ENCODE measurements around the gene AMIGO3. TPM values are rescaled to one million over a fixed set of nuclear protein-coding genes. Genes with fewer than 3 reads are reported as not detected.

AMIGO3 gene
- polyA plus RNA-seq, 1 of the 3 experiments (the other 2 are of a cell fraction), result 1.1 TPM

DNA sequence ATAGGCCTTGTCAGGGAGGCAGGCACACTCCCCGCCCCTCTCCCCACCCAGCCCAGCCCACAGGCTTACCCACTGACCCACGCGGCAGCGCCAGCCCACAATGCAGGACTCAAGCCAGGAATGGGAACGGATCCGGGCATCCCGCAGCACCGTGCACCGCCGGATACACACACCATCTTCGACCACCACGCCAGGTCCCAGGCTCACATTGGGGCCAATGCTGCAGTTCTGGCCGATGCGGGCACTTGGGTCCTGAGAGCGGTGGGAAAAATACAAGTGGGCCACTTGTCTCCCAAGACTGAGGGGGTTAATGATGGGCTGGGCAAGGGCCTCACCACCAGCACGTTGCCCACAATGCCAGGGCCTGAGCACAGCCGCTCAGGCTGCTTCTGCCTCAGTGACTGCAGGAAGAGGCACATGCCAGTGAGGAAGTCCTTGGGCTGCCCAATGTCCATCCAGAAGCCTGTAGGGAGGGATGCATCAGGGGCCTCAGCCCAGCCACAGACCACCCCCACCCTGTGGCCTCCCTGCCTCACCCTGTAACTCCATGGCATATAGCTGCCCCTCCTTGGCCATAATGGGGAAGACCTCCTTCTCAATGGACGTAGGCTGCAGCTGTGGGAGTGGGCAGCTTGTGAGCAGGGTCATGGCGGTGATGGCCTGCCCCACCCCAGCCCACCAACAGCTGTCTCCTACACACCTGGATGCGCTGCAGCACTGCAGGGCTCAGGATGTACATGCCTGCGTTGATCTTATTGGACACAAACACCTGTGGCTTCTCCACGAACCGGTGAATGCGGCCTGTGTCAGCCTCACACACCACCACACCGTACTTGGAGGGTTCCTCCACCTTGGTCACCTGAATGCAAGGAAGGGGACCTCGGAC is 2.7 kb upstream of the AMIGO3 start:
- TF ChIP-seq, protein P1, sequence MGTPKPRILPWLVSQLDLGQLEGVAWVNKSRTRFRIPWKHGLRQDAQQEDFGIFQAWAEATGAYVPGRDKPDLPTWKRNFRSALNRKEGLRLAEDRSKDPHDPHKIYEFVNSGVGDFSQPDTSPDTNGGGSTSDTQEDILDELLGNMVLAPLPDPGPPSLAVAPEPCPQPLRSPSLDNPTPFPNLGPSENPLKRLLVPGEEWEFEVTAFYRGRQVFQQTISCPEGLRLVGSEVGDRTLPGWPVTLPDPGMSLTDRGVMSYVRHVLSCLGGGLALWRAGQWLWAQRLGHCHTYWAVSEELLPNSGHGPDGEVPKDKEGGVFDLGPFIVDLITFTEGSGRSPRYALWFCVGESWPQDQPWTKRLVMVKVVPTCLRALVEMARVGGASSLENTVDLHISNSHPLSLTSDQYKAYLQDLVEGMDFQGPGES (IDR thresholded peaks at IDR 0.05; ENCODE audit: low read depth, low read length), result no peak
- peak; percentile 21; the same call in 1 of the 2 replicates for TF ChIP-seq POLR2AphosphoS5 (IDR thresholded peaks at IDR 0.05; ENCODE audit: low read depth, low read length)
- no peak overlapping the region for H2AFZ ChIP-seq (ENCODE audit: low read depth)
- no peak overlapping the region for H3K27ac ChIP-seq (ENCODE audit: low read depth in 2 of 2, low read length in 1 of 2)
- H3K4me1 ChIP-seq (ENCODE audit: control insufficient read depth in 1 of 2, insufficient read depth in 2 of 2, low read depth in 1 of 2, low read length in 1 of 2), result peaks cover 8 to 32% of the 10 kb centered on the region in 2 experiments; a peak in 2 of 4 replicates
- H3K4me3 ChIP-seq (ENCODE audit: low read depth in 2 of 2, low read length in 1 of 2), result peak overlapping the region; percentile 98 to 99
- no peaks in the 10 kb centered on the region for H3K9me3 ChIP-seq
- no peaks in the 10 kb centered on the region for H3K9me2 ChIP-seq
- H3K36me3 ChIP-seq (replicated peaks in 1 of 2; ENCODE audit: control insufficient read depth in 1 of 2, insufficient read depth in 2 of 2, low read length in 1 of 2), result peaks cover 0 to 42% of the 10 kb centered on the region in 2 experiments
- H4K20me1 ChIP-seq (ENCODE audit: insufficient read depth), result no peaks in the 10 kb centered on the region
- no peaks in the 10 kb centered on the region for H3K27me3 ChIP-seq (ENCODE audit: insufficient read depth)
- H3F3A ChIP-seq (replicated peaks; ENCODE audit: insufficient read depth), result peaks cover 14% of the 10 kb centered on the region
- peak overlapping the region; percentile 98; the same call in 1 of the 2 replicates for H3K9ac ChIP-seq
- H3K79me2 ChIP-seq (ENCODE audit: insufficient read depth), result peaks cover 15% of the 10 kb centered on the region
- DNase-seq, result no peak
- whole genome bisulfite sequencing (ENCODE audit: low lambda C conversion rate), result 87% methylated on average over 17 of the region's 26 CpGs
- CTCF ChIA-PET, result interaction anchor here (0.7 to 7.9 kb wide), 3 partner anchors 20 to 253 kb away, joined by 3 to 76 read pairs (median 4); no protein-coding TSS in a partner anchor
- H3K4me2 ChIP-seq, result peak overlapping the region; percentile 100
- POLR2A ChIA-PET, result no interaction called here

DNA sequence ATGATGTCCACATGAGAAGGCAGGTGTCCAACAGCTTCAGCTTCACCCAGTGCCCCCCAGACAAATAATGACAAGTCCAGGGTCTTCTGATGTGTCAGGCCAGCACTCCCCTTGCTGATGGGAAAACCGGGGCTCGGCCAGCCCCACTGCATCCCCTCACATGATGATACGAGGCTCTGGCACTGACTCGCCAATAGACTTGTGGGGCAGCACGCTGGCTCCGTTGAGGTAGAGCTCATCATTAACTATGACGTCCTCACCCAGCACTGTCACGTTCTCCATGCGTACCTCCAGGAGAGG is 2.1 kb upstream of the AMIGO3 start:
- Histone ChIP-seq H3F3A (replicated peaks; ENCODE audit: insufficient read depth) (peaks cover 14% of the 10 kb centered on the region), H3K36me3 (replicated peaks in 1 of 2; ENCODE audit: control insufficient read depth in 1 of 2, insufficient read depth in 2 of 2, low read length in 1 of 2) (peaks cover 0 to 41% of the 10 kb centered on the region in 2 experiments), H3K9me2 (no peaks in the 10 kb centered on the region), H2AFZ (ENCODE audit: low read depth) (no peak overlapping the region), H3K9me3 (no peaks in the 10 kb centered on the region), H3K9ac (no peak overlapping the region), H4K20me1 (ENCODE audit: insufficient read depth) (no peaks in the 10 kb centered on the region), H3K4me1 (ENCODE audit: control insufficient read depth in 1 of 2, insufficient read depth in 2 of 2, low read depth in 1 of 2, low read length in 1 of 2) (peaks cover 8 to 32% of the 10 kb centered on the region in 2 experiments; a peak in 2 of 4 replicates), H3K27ac (ENCODE audit: low read depth in 2 of 2, low read length in 1 of 2) (no peak overlapping the region), H3K4me3 (ENCODE audit: low read depth in 2 of 2, low read length in 1 of 2) (no peak overlapping the region), H3K79me2 (ENCODE audit: insufficient read depth) (peaks cover 15% of the 10 kb centered on the region), H3K4me2 (no peak overlapping the region), H3K27me3 (ENCODE audit: insufficient read depth) (no peaks in the 10 kb centered on the region)
- 91% methylated on average over 9 of the region's 9 CpGs for WGBS (ENCODE audit: low lambda C conversion rate)
- ChIA-PET POLR2A (no interaction called here), CTCF (interaction anchor here (1.6 to 7.9 kb wide), 3 partner anchors 10 to 118 kb away, joined by 4 to 76 read pairs (median 16); no protein-coding TSS in a partner anchor)
- TF ChIP-seq POLR2AphosphoS5 (IDR thresholded peaks at IDR 0.05; ENCODE audit: low read depth, low read length) (peak; percentile 46), SIN3A (IDR thresholded peaks at IDR 0.05; ENCODE audit: borderline replicate concordance, low read depth, low read length) (no peak)
- DNase-seq, result no peak

DNA sequence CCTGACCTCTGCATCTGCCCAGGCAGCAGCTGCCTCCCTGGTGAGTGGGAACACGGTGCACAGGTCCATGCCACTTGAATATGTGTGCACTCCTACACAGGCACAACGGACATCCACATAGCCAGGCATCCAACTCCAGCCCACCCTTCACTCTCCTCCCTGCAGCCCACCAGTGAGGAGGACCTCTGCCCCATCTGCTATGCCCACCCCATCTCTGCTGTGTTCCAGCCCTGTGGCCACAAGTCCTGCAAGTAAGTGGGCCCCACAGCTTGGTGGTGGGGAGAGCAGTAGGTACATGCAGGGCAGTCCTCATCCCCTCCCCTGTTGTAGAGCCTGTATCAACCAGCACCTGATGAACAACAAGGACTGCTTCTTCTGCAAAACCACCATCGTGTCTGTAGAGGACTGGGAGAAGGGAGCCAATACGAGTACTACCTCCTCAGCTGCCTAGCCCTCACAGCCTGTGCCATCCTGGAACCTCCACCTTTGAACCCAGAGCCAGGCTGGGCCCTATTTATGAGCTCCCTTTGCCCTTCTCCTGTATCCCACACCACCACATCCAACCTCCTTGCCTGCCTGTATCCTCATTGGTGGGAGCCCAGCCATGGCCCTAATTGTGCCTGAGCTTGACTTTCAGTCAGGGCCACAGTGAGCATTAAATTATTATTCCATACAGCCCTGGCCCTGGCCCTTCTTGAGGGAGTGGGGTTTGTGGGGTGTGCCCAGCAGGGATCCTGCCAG is 1.5 kb upstream of the AMIGO3 start:
- Histone ChIP-seq H3K9me2 (no peaks in the 10 kb centered on the region), H3K4me3 (ENCODE audit: low read depth in 2 of 2, low read length in 1 of 2) (no peak overlapping the region), H3F3A (replicated peaks; ENCODE audit: insufficient read depth) (peaks cover 14% of the 10 kb centered on the region), H3K27ac (ENCODE audit: low read depth in 2 of 2, low read length in 1 of 2) (no peak overlapping the region; a peak in 1 of 4 replicates), H3K9me3 (no peaks in the 10 kb centered on the region), H3K79me2 (ENCODE audit: insufficient read depth) (peaks cover 15% of the 10 kb centered on the region), H3K4me2 (no peak overlapping the region), H3K27me3 (ENCODE audit: insufficient read depth) (no peaks in the 10 kb centered on the region), H3K4me1 (ENCODE audit: control insufficient read depth in 1 of 2, insufficient read depth in 2 of 2, low read depth in 1 of 2, low read length in 1 of 2) (peaks cover 8 to 32% of the 10 kb centered on the region in 2 experiments; a peak in 2 of 4 replicates), H2AFZ (ENCODE audit: low read depth) (no peak overlapping the region), H4K20me1 (ENCODE audit: insufficient read depth) (no peaks in the 10 kb centered on the region), H3K36me3 (replicated peaks in 1 of 2; ENCODE audit: control insufficient read depth in 1 of 2, insufficient read depth in 2 of 2, low read length in 1 of 2) (peaks cover 0 to 41% of the 10 kb centered on the region in 2 experiments), H3K9ac (no peak overlapping the region)
- TF ChIP-seq FOXM1 (IDR thresholded peaks at IDR 0.05; ENCODE audit: low read depth) (no peak), ELF1 (IDR thresholded peaks at IDR 0.05) (no peak), FOXJ3 (CRISPR knock-in tag; IDR thresholded peaks at IDR 0.05) (no peak), FOSL2 (IDR thresholded peaks at IDR 0.05; ENCODE audit: borderline replicate concordance, low read depth) (no peak), MXI1 (IDR thresholded peaks at IDR 0.05; ENCODE audit: low read depth, low read length) (no peak), JUND (IDR thresholded peaks at IDR 0.05) (no peak), SIN3A (IDR thresholded peaks at IDR 0.05; ENCODE audit: borderline replicate concordance, low read depth, low read length) (no peak), POLR2AphosphoS5 (IDR thresholded peaks at IDR 0.05; ENCODE audit: low read depth, low read length) (no peak), TAF1 (IDR thresholded peaks at IDR 0.05; ENCODE audit: borderline replicate concordance, low read depth, low read length) (no peak), CTCF (IDR thresholded peaks at IDR 0.05) (no peak), EZH2phosphoT487 (IDR thresholded peaks at IDR 0.05; ENCODE audit: borderline replicate concordance, low read depth) (no peak)
- TF ChIP-seq, protein P2, sequence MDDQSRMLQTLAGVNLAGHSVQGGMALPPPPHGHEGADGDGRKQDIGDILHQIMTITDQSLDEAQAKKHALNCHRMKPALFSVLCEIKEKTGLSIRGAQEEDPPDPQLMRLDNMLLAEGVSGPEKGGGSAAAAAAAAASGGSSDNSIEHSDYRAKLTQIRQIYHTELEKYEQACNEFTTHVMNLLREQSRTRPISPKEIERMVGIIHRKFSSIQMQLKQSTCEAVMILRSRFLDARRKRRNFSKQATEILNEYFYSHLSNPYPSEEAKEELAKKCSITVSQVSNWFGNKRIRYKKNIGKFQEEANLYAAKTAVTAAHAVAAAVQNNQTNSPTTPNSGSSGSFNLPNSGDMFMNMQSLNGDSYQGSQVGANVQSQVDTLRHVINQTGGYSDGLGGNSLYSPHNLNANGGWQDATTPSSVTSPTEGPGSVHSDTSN (IDR thresholded peaks at IDR 0.05), result no peak
- WGBS (ENCODE audit: low lambda C conversion rate), result 100% methylated on average over 1 of the region's 4 CpGs
- ChIA-PET POLR2A (interaction anchor here (0.6 kb wide), 1 partner anchor 82 kb away, joined by 3 read pairs; the partner anchor contains the start of gene INKA1), CTCF (interaction anchor here (1.3 to 7.9 kb wide), 5 partner anchors 9 to 181 kb away, joined by 4 to 76 read pairs (median 16); no protein-coding TSS in a partner anchor)
- peak; percentile 9 for DNase-seq
